Astrocyte of the spinal cord (primary cell): ENCODE data around the gene MED8.

Experiments used
- DNase-seq: peaks from one replicate; pipeline ENCODE4 v3.0.0; 2011; ENCODE audit warnings: low read depth, low spot score
- H3K4me3 ChIP-seq: 2 replicates; pipeline ENCODE4 v1.5.1; 2011; ENCODE audit warnings: low read depth, mild to moderate bottlenecking, low read length, moderate library complexity
- CTCF ChIP-seq: IDR thresholded peaks from 2 replicates; pipeline ENCODE4 v1.5.1; 2012; ENCODE audit warnings: low read depth, mild to moderate bottlenecking, low read length, inconsistent platforms
- in situ Hi-C: cut with HindIII; loops from 2 replicates; pipeline ENCODE4 v1.10.0; 2017; ENCODE audit warnings: low sequenced_read_pairs

The MED8 gene

GRCh38 chr1:43354471-43354870, 35.1 kb downstream of the MED8 start:
- no peak overlapping the region for H3K4me3 ChIP-seq
- in situ Hi-C loops = no loop called here
- DNase-seq = no peak
- no peak for TF ChIP-seq CTCF

DNA sequence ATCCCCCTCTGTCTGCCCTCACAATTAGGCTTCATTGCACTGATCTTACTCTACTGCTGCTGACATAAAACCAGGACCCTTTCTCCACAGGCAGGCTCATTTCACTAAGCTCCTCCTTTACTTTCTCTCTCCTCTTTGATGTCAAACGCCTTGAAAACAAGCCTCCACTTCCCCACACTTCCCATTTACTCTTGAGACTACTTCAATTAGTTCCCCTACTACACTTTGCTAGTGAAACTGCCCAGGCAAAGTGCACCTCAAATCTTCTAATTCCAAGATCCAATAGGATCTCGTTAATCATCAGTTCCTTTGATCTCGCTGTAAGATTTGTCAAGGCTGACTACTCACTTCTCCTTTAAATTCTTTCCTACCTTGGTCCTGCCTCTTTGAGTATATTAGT, 36.7 kb downstream of the MED8 start:
- no peak for TF ChIP-seq CTCF
- DNase-seq = no peak
- in situ Hi-C loops = no loop called here
- no peak overlapping the region for H3K4me3 ChIP-seq

DNA sequence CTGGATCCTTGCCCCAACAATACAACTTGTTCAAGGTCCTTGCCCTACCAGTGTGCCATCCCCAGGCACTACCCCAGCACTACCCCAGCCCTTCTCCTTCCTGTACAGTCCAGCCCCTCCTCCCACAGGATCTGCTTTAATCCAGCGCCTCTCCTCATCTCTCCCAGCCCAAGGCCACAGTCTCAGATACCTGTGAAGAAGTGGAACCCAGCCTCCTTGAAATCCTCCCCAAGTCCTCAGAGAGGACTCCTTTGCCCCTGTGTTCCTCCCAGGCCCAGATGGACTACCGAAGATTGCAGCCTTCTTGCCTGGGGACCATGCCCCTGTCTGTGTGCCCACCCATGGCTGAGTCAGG, 37.3 kb downstream of the MED8 start:
- in situ Hi-C loops = no loop called here
- no peak for TF ChIP-seq CTCF
- H3K4me3 ChIP-seq = no peak overlapping the region
- no peak for DNase-seq

GRCh38 chr1:43351421-43352350, 37.9 kb downstream of the MED8 start:
- TF ChIP-seq CTCF = no peak
- in situ Hi-C loops = no loop called here
- no peak for DNase-seq
- H3K4me3 ChIP-seq = no peak overlapping the region

GRCh38 chr1:43350976-43351375, 38.6 kb downstream of the MED8 start:
- TF ChIP-seq CTCF = no peak
- DNase-seq = no peak
- H3K4me3 ChIP-seq = no peak overlapping the region
- in situ Hi-C loops = no loop called here

DNA sequence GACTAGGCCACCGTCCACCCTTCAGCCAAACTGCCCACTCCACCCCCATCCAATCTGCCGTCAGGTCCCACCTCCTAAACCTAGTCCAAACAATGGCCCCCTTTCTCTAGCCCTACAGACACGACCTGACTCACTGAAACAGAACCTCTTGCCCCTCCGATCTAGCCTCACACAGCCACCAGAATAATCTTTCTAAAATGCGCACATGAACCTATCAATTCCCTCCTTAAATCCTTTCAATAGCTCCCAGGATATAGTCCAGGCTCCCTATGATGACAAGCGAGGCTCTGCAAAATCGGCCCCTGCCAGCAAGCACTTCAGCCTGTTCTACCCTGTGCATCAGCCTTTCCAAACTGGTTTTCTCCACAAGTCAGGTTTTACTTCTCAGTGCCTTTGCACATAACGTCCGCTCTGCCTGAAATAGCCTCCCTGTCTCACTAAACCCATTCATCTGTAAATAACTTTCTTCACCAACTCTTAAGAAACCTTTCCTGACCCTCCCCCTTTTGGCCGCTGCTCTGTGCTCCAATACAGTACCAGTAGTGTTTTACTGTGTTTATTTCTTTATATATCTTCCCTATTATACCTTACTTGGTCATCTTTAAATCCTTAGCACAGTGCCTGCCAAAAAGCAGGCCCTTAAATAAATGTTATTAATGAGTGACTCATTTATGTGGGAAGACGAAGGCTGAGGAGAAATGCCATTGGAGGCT, 39.9 kb downstream of the MED8 start:
- in situ Hi-C loops = no loop called here
- H3K4me3 ChIP-seq = peak overlapping the region; percentile 47
- TF ChIP-seq CTCF = no peak
- DNase-seq = peak; percentile 85
